Stimulated activated CD8-positive, alpha-beta memory T cell treated with anti-CD3 and anti-CD28 coated beads, Interleukin-7, amount 100 ng/mL, for 4 hours (primary cell): ENCODE results near the gene EZR.

Experiments
- DNase-seq, 2 donors: peaks; one replicate each; pipeline ENCODE4 v3.0.0-alpha.2; 2020; ENCODE audit warnings: low read depth in 2 of 2

Gene EZR

GRCh38 chr6:158775832-158776231 lies 43.3 kb downstream of the EZR start:
- no peak for DNase-seq

GRCh38 chr6:158774717-158775449 lies 44.3 kb downstream of the EZR start:
- DNase-seq = no peak

GRCh38 chr6:158773581-158774449 lies 45.4 kb downstream of the EZR start:
- DNase-seq = no peak

GRCh38 chr6:158772851-158773371 lies 46.3 kb downstream of the EZR start:
- no peak for DNase-seq

- DNase-seq = no peak
Measured at GRCh38 chr6:158772172-158772571, 47.0 kb downstream of the EZR start.

GRCh38 chr6:158771399-158772152 lies 47.6 kb downstream of the EZR start:
- no peak for DNase-seq

GRCh38 chr6:158770533-158771330 lies 48.4 kb downstream of the EZR start:
- DNase-seq = no peak

- DNase-seq = no peak
Measured at GRCh38 chr6:158769771-158770432, 49.3 kb downstream of the EZR start.

GRCh38 chr6:158769234-158769770 lies 49.9 kb downstream of the EZR start:
- DNase-seq = no peak

- no peak for DNase-seq
Measured at GRCh38 chr6:158768436-158768835, 50.7 kb downstream of the EZR start.

GRCh38 chr6:158767709-158768108 lies 51.5 kb downstream of the EZR start:
- no peak for DNase-seq

GRCh38 chr6:158766621-158767455 lies 52.3 kb downstream of the EZR start:
- no peak for DNase-seq

- DNase-seq = no peak
Measured at GRCh38 chr6:158765499-158766068, 53.6 kb downstream of the EZR start.

- DNase-seq = no peak
Measured at GRCh38 chr6:158764926-158765325, 54.2 kb downstream of the EZR start.

- DNase-seq = no peak
Measured at GRCh38 chr6:158764183-158764849, 54.9 kb downstream of the EZR start.

GRCh38 chr6:158763434-158764182 lies 55.6 kb downstream of the EZR start:
- no peak for DNase-seq

- no peak for DNase-seq
Measured at GRCh38 chr6:158762787-158763433, 56.3 kb downstream of the EZR start.
